K562 (cell line): ENCODE data around the gene CAPN2. TPM values are rescaled to one million over a fixed set of nuclear protein-coding genes. Genes with fewer than 3 reads are reported as not detected.

Experiments used
- ARHGAP35 ChIP-seq: fragments of 450-650 bp; IDR thresholded peaks from 2 replicates; pipeline ENCODE4 v1.6.1; 2018; ENCODE audit not compliant: partially characterized antibody
- CXXC5 ChIP-seq: fragments of 250-450 bp; sonication (Bioruptor Pico); IDR thresholded peaks from 2 replicates; pipeline ENCODE4 v1.8.0; 2022; ENCODE audit warnings: inconsistent platforms, mild to moderate bottlenecking, moderate library complexity
- DPF2 ChIP-seq: fragments of 450-650 bp; IDR thresholded peaks from 2 replicates; pipeline ENCODE4 v1.6.1; 2016
- ETV5 ChIP-seq: sonication (generic); formaldehyde crosslinking; IDR thresholded peaks from 2 replicates; pipeline ENCODE4 v1.4.0; 2020; ENCODE audit warnings: low read depth, mild to moderate bottlenecking, missing genetic modification reagents
- HNRNPL ChIP-seq: fragments of 200-400 bp; formaldehyde crosslinking; IDR thresholded peaks from 2 replicates; pipeline ENCODE4 v1.6.1; 2017; ENCODE audit warnings: low read depth, mild to moderate bottlenecking, low read length
- ILK ChIP-seq: fragments of 450-650 bp; IDR thresholded peaks from 2 replicates; pipeline ENCODE4 v1.6.1; 2016; ENCODE audit warnings: missing genetic modification characterization, low read depth, mild to moderate bottlenecking, missing compliant biosample characterization, moderate library complexity, borderline replicate concordance
- KAT8 ChIP-seq: fragments of 450-650 bp; IDR thresholded peaks from 2 replicates; pipeline ENCODE4 v1.6.1; 2016; ENCODE audit warnings: low read depth, mild to moderate bottlenecking
- KLF13 ChIP-seq: fragments of 450-650 bp; IDR thresholded peaks from 2 replicates; pipeline ENCODE4 v1.6.1; 2016; ENCODE audit warnings: missing genetic modification characterization, low read depth, mild to moderate bottlenecking, missing compliant biosample characterization, moderate library complexity, borderline replicate concordance
- NFIC ChIP-seq: fragments of 450-650 bp; IDR thresholded peaks from 2 replicates; pipeline ENCODE4 v1.6.1; 2017; ENCODE audit warnings: mild to moderate bottlenecking, inconsistent platforms
- OTX1 ChIP-seq: fragments of 450-650 bp; formaldehyde crosslinking; IDR thresholded peaks from 2 replicates; pipeline ENCODE4 v1.4.0; 2022; ENCODE audit warnings: mild to moderate bottlenecking
- POLR2AphosphoS5 ChIP-seq: IDR thresholded peaks from 2 replicates; pipeline ENCODE4 v1.6.1; 2011; ENCODE audit warnings: mild to moderate bottlenecking, low read depth, low read length, moderate library complexity; ENCODE audit not compliant: control insufficient read depth, insufficient read depth
- POLR2H ChIP-seq: IDR thresholded peaks from 2 replicates; pipeline ENCODE4 v1.6.1; 2016; ENCODE audit warnings: missing genetic modification characterization, low read depth, mild to moderate bottlenecking, control low read depth, missing compliant biosample characterization, moderate library complexity
- PPARD ChIP-seq: fragments of 250-450 bp; sonication (Bioruptor Pico); IDR thresholded peaks from 2 replicates; pipeline ENCODE4 v1.8.0; 2022; ENCODE audit warnings: inconsistent platforms, mild to moderate bottlenecking, moderate library complexity
- SIN3B ChIP-seq: fragments of 450-650 bp; IDR thresholded peaks from 2 replicates; pipeline ENCODE4 v1.6.1; 2017; ENCODE audit warnings: low read depth, mild to moderate bottlenecking, moderate library complexity
- TCF7L2 ChIP-seq: fragments of 150-350 bp; IDR thresholded peaks from 2 replicates; pipeline ENCODE4 v1.6.1; 2016; ENCODE audit warnings: low read depth, mild to moderate bottlenecking, low read length, moderate library complexity
- polyA plus RNA-seq, 8 experiments: library from polyadenylated mRNA; depleted of rRNA in 4 of 8; stranded (reverse) in 5 of 8; unstranded in 3 of 8; fragments of >200 nt; fragmentation: Nextera tagmentation in 2 of 8; fragmentation: Illumina TruSeq in 1 of 8; extraction: Ambion mirVana in 2 of 8; extraction: Trizol in 1 of 8; gene quantifications; 2 replicates each; pipeline versions ENCODE4 v1.2.1 to v1.2.3, GENCODE V29; 2011 to 2014; ENCODE audit warnings: inconsistent platforms in 1 of 8, missing spikeins in 1 of 8
- total RNA-seq, 7 experiments: library from RNA; depleted of rRNA in 6 of 7; stranded (reverse); fragments of >200 nt in 6 of 7; fragmentation: Illumina TruSeq in 2 of 7; extraction: Trizol in 2 of 7; gene quantifications; 2 replicates each; pipeline versions ENCODE4 v1.2.1 to v1.2.3, GENCODE V29; 2011 to 2021; ENCODE audit warnings: low replicate concordance in 1 of 7
- TF ChIP-seq, protein P1 (sequence below): fragments of 450-650 bp; IDR thresholded peaks from 2 replicates; pipeline ENCODE4 v1.6.1; 2018; ENCODE audit not compliant: partially characterized antibody
- TF ChIP-seq, protein P2 (sequence below): sonication (generic); formaldehyde crosslinking; IDR thresholded peaks from 2 replicates; pipeline ENCODE4 v1.5.0; 2020; ENCODE audit warnings: missing genetic modification reagents
- TF ChIP-seq, protein P3 (sequence below): sonication (generic); formaldehyde crosslinking; IDR thresholded peaks from 2 replicates; pipeline ENCODE4 v1.8.0; 2023; ENCODE audit warnings: mild to moderate bottlenecking, missing genetic modification reagents
- TF ChIP-seq, protein P4 (sequence below): fragments of 450-650 bp; IDR thresholded peaks from 2 replicates; pipeline ENCODE4 v1.6.1; 2016; ENCODE audit warnings: low read depth, mild to moderate bottlenecking, moderate library complexity
- TF ChIP-seq, protein P5 (sequence below): fragments of 450-650 bp; formaldehyde crosslinking; IDR thresholded peaks from 2 replicates; pipeline ENCODE4 v1.4.0; 2022; ENCODE audit warnings: missing genetic modification characterization

The CAPN2 gene
- total and polyA plus RNA-seq, 9 of the 15 experiments (the other 6 are each of a cell fraction or from before 2014, with no cell fraction given): 24.6 to 157 (median 101) TPM

DNA sequence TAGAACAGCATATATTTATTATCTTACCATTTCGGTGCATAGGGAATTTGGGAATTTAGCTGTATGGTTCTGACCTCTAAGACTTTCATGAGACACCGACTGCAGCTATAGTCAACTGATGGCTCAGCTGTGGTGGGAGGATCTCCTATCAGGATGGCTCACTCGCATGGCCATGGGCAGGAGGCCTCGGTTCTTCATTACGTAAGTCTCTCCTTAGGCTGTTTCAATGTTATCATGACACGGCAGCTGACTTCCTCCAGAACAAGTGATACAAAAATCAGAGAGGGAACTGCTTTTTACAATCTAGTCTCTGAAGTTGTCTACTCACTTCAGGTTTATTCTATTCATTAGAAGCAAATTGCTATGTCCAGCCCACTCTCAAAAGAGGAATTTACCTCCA, 33.5 kb upstream of the CAPN2 start (continued):
- TF ChIP-seq, protein P1, sequence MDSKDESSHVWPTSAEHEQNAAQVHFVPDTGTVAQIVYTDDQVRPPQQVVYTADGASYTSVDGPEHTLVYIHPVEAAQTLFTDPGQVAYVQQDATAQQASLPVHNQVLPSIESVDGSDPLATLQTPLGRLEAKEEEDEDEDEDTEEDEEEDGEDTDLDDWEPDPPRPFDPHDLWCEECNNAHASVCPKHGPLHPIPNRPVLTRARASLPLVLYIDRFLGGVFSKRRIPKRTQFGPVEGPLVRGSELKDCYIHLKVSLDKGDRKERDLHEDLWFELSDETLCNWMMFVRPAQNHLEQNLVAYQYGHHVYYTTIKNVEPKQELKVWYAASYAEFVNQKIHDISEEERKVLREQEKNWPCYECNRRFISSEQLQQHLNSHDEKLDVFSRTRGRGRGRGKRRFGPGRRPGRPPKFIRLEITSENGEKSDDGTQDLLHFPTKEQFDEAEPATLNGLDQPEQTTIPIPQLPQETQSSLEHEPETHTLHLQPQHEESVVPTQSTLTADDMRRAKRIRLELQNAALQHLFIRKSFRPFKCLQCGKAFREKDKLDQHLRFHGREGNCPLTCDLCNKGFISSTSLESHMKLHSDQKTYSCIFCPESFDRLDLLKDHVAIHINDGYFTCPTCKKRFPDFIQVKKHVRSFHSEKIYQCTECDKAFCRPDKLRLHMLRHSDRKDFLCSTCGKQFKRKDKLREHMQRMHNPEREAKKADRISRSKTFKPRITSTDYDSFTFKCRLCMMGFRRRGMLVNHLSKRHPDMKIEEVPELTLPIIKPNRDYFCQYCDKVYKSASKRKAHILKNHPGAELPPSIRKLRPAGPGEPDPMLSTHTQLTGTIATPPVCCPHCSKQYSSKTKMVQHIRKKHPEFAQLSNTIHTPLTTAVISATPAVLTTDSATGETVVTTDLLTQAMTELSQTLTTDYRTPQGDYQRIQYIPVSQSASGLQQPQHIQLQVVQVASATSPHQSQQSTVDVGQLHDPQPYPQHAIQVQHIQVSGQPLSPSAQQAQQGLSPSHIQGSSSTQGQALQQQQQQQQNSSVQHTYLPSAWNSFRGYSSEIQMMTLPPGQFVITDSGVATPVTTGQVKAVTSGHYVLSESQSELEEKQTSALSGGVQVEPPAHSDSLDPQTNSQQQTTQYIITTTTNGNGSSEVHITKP: no peak
- TF ChIP-seq PPARD (CRISPR knock-in tag) (no peak), ETV5 (peak; percentile 88), POLR2AphosphoS5 (peak; percentile 80; the same call in 1 of the 2 replicates), HNRNPL (no peak), ILK (tag) (no peak), NFIC (peak; percentile 76), DPF2 (peak; percentile 89), KAT8 (no peak), SIN3B (no peak), OTX1 (CRISPR knock-in tag) (no peak), POLR2H (tag) (no peak), KLF13 (tag) (no peak), TCF7L2 (no peak), ARHGAP35 (no peak), CXXC5 (CRISPR knock-in tag) (peak; percentile 77)
- TF ChIP-seq, protein P2, sequence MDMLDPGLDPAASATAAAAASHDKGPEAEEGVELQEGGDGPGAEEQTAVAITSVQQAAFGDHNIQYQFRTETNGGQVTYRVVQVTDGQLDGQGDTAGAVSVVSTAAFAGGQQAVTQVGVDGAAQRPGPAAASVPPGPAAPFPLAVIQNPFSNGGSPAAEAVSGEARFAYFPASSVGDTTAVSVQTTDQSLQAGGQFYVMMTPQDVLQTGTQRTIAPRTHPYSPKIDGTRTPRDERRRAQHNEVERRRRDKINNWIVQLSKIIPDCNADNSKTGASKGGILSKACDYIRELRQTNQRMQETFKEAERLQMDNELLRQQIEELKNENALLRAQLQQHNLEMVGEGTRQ (CRISPR knock-in tag): no peak
- TF ChIP-seq, protein P3, sequence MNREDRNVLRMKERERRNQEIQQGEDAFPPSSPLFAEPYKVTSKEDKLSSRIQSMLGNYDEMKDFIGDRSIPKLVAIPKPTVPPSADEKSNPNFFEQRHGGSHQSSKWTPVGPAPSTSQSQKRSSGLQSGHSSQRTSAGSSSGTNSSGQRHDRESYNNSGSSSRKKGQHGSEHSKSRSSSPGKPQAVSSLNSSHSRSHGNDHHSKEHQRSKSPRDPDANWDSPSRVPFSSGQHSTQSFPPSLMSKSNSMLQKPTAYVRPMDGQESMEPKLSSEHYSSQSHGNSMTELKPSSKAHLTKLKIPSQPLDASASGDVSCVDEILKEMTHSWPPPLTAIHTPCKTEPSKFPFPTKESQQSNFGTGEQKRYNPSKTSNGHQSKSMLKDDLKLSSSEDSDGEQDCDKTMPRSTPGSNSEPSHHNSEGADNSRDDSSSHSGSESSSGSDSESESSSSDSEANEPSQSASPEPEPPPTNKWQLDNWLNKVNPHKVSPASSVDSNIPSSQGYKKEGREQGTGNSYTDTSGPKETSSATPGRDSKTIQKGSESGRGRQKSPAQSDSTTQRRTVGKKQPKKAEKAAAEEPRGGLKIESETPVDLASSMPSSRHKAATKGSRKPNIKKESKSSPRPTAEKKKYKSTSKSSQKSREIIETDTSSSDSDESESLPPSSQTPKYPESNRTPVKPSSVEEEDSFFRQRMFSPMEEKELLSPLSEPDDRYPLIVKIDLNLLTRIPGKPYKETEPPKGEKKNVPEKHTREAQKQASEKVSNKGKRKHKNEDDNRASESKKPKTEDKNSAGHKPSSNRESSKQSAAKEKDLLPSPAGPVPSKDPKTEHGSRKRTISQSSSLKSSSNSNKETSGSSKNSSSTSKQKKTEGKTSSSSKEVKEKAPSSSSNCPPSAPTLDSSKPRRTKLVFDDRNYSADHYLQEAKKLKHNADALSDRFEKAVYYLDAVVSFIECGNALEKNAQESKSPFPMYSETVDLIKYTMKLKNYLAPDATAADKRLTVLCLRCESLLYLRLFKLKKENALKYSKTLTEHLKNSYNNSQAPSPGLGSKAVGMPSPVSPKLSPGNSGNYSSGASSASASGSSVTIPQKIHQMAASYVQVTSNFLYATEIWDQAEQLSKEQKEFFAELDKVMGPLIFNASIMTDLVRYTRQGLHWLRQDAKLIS (CRISPR knock-in tag): no peak
- TF ChIP-seq, protein P4, sequence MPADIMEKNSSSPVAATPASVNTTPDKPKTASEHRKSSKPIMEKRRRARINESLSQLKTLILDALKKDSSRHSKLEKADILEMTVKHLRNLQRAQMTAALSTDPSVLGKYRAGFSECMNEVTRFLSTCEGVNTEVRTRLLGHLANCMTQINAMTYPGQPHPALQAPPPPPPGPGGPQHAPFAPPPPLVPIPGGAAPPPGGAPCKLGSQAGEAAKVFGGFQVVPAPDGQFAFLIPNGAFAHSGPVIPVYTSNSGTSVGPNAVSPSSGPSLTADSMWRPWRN: peak; percentile 78
- TF ChIP-seq, protein P5, sequence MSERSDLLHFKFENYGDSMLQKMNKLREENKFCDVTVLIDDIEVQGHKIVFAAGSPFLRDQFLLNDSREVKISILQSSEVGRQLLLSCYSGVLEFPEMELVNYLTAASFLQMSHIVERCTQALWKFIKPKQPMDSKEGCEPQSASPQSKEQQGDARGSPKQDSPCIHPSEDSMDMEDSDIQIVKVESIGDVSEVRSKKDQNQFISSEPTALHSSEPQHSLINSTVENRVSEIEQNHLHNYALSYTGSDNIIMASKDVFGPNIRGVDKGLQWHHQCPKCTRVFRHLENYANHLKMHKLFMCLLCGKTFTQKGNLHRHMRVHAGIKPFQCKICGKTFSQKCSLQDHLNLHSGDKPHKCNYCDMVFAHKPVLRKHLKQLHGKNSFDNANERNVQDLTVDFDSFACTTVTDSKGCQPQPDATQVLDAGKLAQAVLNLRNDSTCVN (CRISPR knock-in tag): no peak
